Endothelial cell of umbilical vein (primary cell): ENCODE data around the gene MRPS11. TPM values are rescaled to one million over a fixed set of nuclear protein-coding genes. Genes with fewer than 3 reads are reported as not detected.

Source experiments
- BruUV-seq: library from RNA; stranded (reverse); fragments of 400-500 nt; replicated peaks from 2 replicates; lab custom pipeline; 2021; lab: Mats Ljungman, UMichigan
- CTCF ChIA-PET: fragments of 300-600, 350-600 bp; sonication (Branson Sonifier 250); formaldehyde crosslinking; loops from one replicate; lab custom pipeline; 2021; ENCODE audit warnings: antibody characterized with exemption, inconsistent platforms; lab: Charles Lee
- POLR2A ChIA-PET: fragments of 300-600, 350-600 bp; sonication (Branson Sonifier 250); formaldehyde crosslinking; loops from one replicate; lab custom pipeline; 2021; ENCODE audit warnings: antibody characterized with exemption, inconsistent platforms; lab: Charles Lee
- DNase-seq: peaks from one replicate; pipeline ENCODE4 v3.0.0-alpha.2; 2011; ENCODE audit warnings: low read depth, low spot score
- FAIRE-seq: peaks from 2 replicates; lab custom pipeline; 2011; peaks lifted over from hg19 to GRCh38; lab: Jason Lieb, UNC
- H2AFZ ChIP-seq: 2 replicates; pipeline ENCODE4 v1.6.0; 2012; ENCODE audit warnings: low read depth, low read length, control low read depth, inconsistent platforms
- H3K27ac ChIP-seq: 2 replicates; pipeline ENCODE4 v1.5.1; 2011; ENCODE audit warnings: low read depth, mild to moderate bottlenecking, control low read depth, low read length, moderate library complexity; ENCODE audit not compliant: insufficient read depth
- H3K27me3 ChIP-seq, 2 experiments: 2 replicates each; pipeline versions ENCODE4 v1.6.0 to v1.6.1; 2011; ENCODE audit warnings: low read length in 2 of 2, mixed read lengths in 1 of 2; ENCODE audit not compliant: control insufficient read depth in 2 of 2, insufficient read depth in 2 of 2
- H3K36me3 ChIP-seq, 2 experiments: 2 replicates in 1 of 2; 3 replicates in 1 of 2; pipeline ENCODE4 v1.5.1; 2011; ENCODE audit warnings: low read length in 2 of 2, mild to moderate bottlenecking in 1 of 2, moderate library complexity in 1 of 2; ENCODE audit not compliant: control insufficient read depth in 2 of 2, insufficient read depth in 2 of 2; ENCODE audit errors: extremely low read depth in 1 of 2
- H3K4me1 ChIP-seq: 3 replicates; pipeline ENCODE4 v1.5.1; 2011; ENCODE audit warnings: mild to moderate bottlenecking, low read length; ENCODE audit not compliant: control insufficient read depth, insufficient read depth; ENCODE audit errors: extremely low read depth
- H3K4me2 ChIP-seq: 2 replicates; pipeline ENCODE4 v1.6.1; 2011; ENCODE audit warnings: low read length, control low read depth, mixed read lengths; ENCODE audit not compliant: insufficient read depth
- H3K4me3 ChIP-seq, 3 experiments: fragments of 200-600 bp in 1 of 3; sonication (generic), shearing (Covaris generic) in 1 of 3; replicated peaks in 1 of 3; 2 replicates each; pipeline ENCODE4 v1.5.1; 2011 to 2016; ENCODE audit warnings: control low read depth in 3 of 3, low read length in 3 of 3, mild to moderate bottlenecking in 2 of 3, inconsistent platforms in 1 of 3, low read depth in 1 of 3, moderate library complexity in 1 of 3; ENCODE audit not compliant: insufficient read depth in 1 of 3
- H3K79me2 ChIP-seq: 2 replicates; pipeline ENCODE4 v1.6.0; 2012; ENCODE audit warnings: low read length, inconsistent platforms; ENCODE audit not compliant: control insufficient read depth, insufficient read depth
- H3K9ac ChIP-seq: replicated peaks from 2 replicates; pipeline ENCODE3; 2011; ENCODE audit warnings: low read length, control low read depth; ENCODE audit not compliant: insufficient read depth; ENCODE audit errors: extremely low read depth
- H3K9me1 ChIP-seq: replicated peaks from 3 replicates; pipeline ENCODE4 v1.6.0; 2011; ENCODE audit warnings: mild to moderate bottlenecking, low read length; ENCODE audit not compliant: control insufficient read depth, insufficient read depth; ENCODE audit errors: extremely low read depth
- H3K9me3 ChIP-seq: replicated peaks from 2 replicates; pipeline ENCODE4 v1.5.1; 2012; ENCODE audit warnings: low read length, inconsistent platforms; ENCODE audit not compliant: control insufficient read depth, insufficient read depth
- H4K20me1 ChIP-seq: replicated peaks from 2 replicates; pipeline ENCODE3; 2011; ENCODE audit warnings: mild to moderate bottlenecking, low read length; ENCODE audit not compliant: control insufficient read depth, insufficient read depth; ENCODE audit errors: extremely low read depth
- CTCF ChIP-seq, 2 donors: IDR thresholded peaks; 1 replicate in 1 of 2; 2 replicates in 1 of 2; pipeline ENCODE4 v1.5.1; 2011; ENCODE audit warnings: low read length in 2 of 2, mild to moderate bottlenecking in 2 of 2, moderate library complexity in 2 of 2, control low read depth in 1 of 2, inconsistent platforms in 1 of 2, low read depth in 1 of 2; ENCODE audit not compliant: insufficient read depth in 1 of 2; ENCODE audit errors: extremely low read depth in 1 of 2
- FOS ChIP-seq: IDR thresholded peaks from 2 replicates; pipeline ENCODE4 v1.6.1; 2011; ENCODE audit warnings: mild to moderate bottlenecking, low read length, moderate library complexity, borderline replicate concordance; ENCODE audit not compliant: insufficient read depth
- GATA2 ChIP-seq: IDR thresholded peaks from 2 replicates; pipeline ENCODE4 v1.7.0; 2011; ENCODE audit warnings: low read depth, mild to moderate bottlenecking, moderate library complexity, mixed read lengths, low read length; ENCODE audit not compliant: insufficient read length, insufficient read depth
- JUN ChIP-seq: IDR thresholded peaks from 2 replicates; pipeline ENCODE4 v1.6.1; 2011; ENCODE audit warnings: borderline replicate concordance, low read depth; ENCODE audit not compliant: insufficient read length, insufficient read depth
- MAX ChIP-seq: IDR thresholded peaks from 2 replicates; pipeline ENCODE4 v1.6.1; 2011; ENCODE audit not compliant: insufficient read depth, insufficient read length
- MYC ChIP-seq: IDR thresholded peaks from one replicate; pipeline ENCODE4 v1.6.1; 2011; ENCODE audit warnings: mild to moderate bottlenecking, low read depth, low read length
- POLR2AphosphoS5 ChIP-seq: IDR thresholded peaks from 2 replicates; pipeline ENCODE4 v1.6.1; 2012; ENCODE audit warnings: low read depth, mild to moderate bottlenecking, control low read depth, low read length, moderate library complexity; ENCODE audit not compliant: insufficient read depth
- dilution Hi-C: fragments of 300-500 bp; cut with MboI; formaldehyde crosslinking; loops from one replicate; pipeline ENCODE4 v1.15.0; 2019; ENCODE audit warnings: low sequenced_read_pairs; ENCODE audit not compliant: extremely low pct_ligation_motif_present
- intact Hi-C: fragments of 100-400 bp; cut with micrococcal nuclease; formaldehyde crosslinking; loops from one replicate; pipeline ENCODE4 v1.10.0; 2022
- polyA plus RNA-seq, 4 experiments: library from polyadenylated mRNA; depleted of rRNA in 3 of 4; stranded (reverse) in 3 of 4; unstranded in 1 of 4; fragments of >200 nt; gene quantifications; 2 replicates each; pipeline versions ENCODE4 v1.2.1 to v1.2.3, GENCODE V29; 2011 to 2012; ENCODE audit warnings: missing spikeins in 1 of 4
- total RNA-seq: library from RNA; stranded (reverse); gene quantifications from 2 replicates; pipeline ENCODE4 v1.2.3, GENCODE V29; 2021

The MRPS11 gene
- total and polyA plus RNA-seq, 2 donors (not counting 3 experiments of a cell fraction or from before 2014, with no cell fraction given), result 66.3 to 97.9 TPM

DNA sequence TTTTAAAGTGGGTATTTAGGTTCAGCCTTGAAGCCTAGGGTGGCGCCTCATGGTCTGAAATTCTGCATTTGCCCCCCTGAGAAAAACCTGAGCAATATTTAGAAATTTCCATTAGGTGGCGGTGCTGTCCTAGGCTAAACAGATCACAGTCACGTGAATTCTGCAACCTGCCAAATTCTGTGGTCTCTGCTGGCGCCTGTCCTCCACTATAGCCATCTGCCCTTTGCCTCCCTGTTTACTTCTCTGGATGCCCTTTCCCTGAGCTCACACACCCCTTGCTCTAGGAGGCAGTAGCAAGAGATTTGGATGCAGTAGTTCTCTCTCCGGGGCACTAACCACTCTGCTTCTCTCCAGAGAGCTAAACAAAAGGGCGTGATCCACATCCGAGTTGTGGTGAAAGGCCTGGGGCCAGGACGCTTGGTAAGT is 9.1 kb downstream of the MRPS11 start:
- dilution Hi-C loops, result no loop called here
- Histone ChIP-seq H3K9me3 (no peaks in the 10 kb centered on the region), H3K9ac (no peak overlapping the region), H3K4me2 (no peak overlapping the region), H3K27ac (no peak overlapping the region), H3K79me2 (peaks cover 1% of the 10 kb centered on the region), H3K36me3 (peaks cover 11 to 14% of the 10 kb centered on the region in 2 experiments), H4K20me1 (no peaks in the 10 kb centered on the region), H2AFZ (no peak overlapping the region), H3K4me3 (no peak overlapping the region), H3K27me3 (no peaks in the 10 kb centered on the region), H3K9me1 (no peaks in the 10 kb centered on the region), H3K4me1 (no peaks in the 10 kb centered on the region)
- TF ChIP-seq GATA2 (no peak), CTCF (IDR thresholded peaks at IDR 0.05; ENCODE audit: extremely low read depth in 1 of 2, insufficient read depth in 1 of 2, low read depth in 1 of 2, low read length in 2 of 2) (peak; percentile 33 to 38), FOS (no peak), POLR2AphosphoS5 (no peak)
- intact Hi-C loops, result loop anchor here (1.0 kb wide), 2 partner anchors 138 to 358 kb away; no protein-coding TSS in a partner anchor
- DNase-seq, result peak; percentile 41
- BruUV-seq, result no TSS peak
- ChIA-PET CTCF (interaction anchor here (0.7 to 2.3 kb wide), 6 partner anchors 9 to 358 kb away, joined by 3 to 15 read pairs (median 4); partner anchors contain the start of genes ISG20, MRPL46 and MRPS11), POLR2A (no interaction called here)
- FAIRE-seq, result peak; percentile 77

GRCh38 chr15:88477126-88477525 is 9.6 kb downstream of the MRPS11 start:
- DNase-seq, result no peak
- ChIA-PET POLR2A (no interaction called here), CTCF (interaction anchor here (0.7 to 2.3 kb wide), 6 partner anchors 10 to 358 kb away, joined by 3 to 15 read pairs (median 4); partner anchors contain the start of genes ISG20, MRPL46 and MRPS11)
- no TSS peak for BruUV-seq
- Histone ChIP-seq H3K4me3 (no peak overlapping the region), H3K4me1 (no peaks in the 10 kb centered on the region), H3K27ac (no peak overlapping the region), H3K27me3 (no peaks in the 10 kb centered on the region), H3K79me2 (no peaks in the 10 kb centered on the region), H3K36me3 (peaks cover 11 to 14% of the 10 kb centered on the region in 2 experiments), H3K9me3 (no peaks in the 10 kb centered on the region), H4K20me1 (no peaks in the 10 kb centered on the region), H2AFZ (no peak overlapping the region), H3K4me2 (no peak overlapping the region), H3K9me1 (no peaks in the 10 kb centered on the region), H3K9ac (no peak overlapping the region)
- no peak for TF ChIP-seq MYC
- no peak for TF ChIP-seq MAX
- TF ChIP-seq GATA2, result no peak
- TF ChIP-seq JUN, result no peak
- intact Hi-C loops, result no loop called here
- FAIRE-seq, result no peak
- dilution Hi-C loops, result no loop called here
